Epithelial cell of proximal tubule (primary cell): ENCODE results near the gene LRRFIP1. TPM values are rescaled to one million over a fixed set of nuclear protein-coding genes. Genes with fewer than 3 reads are reported as not detected.

Source experiments
- DNase-seq: peaks from one replicate; pipeline ENCODE4 v3.0.0-alpha.2; 2011; ENCODE audit warnings: low read depth
- H3K4me3 ChIP-seq: 2 replicates; pipeline ENCODE4 v1.5.1; 2011; ENCODE audit warnings: low read depth, mild to moderate bottlenecking, low read length
- total RNA-seq: library from RNA; depleted of rRNA; stranded (reverse); fragments of >200 nt; gene quantifications from 2 replicates; pipeline ENCODE4 v1.2.3, GENCODE V29; 2015
- TF ChIP-seq, protein P1 (sequence below): conservative IDR thresholded peaks from 2 replicates; pipeline ENCODE4 v1.5.1; 2012; ENCODE audit warnings: low read depth, mild to moderate bottlenecking, low read length

LRRFIP1 gene
- total RNA-seq, 1 donor from 2014 or later, result 69.0 TPM

DNA sequence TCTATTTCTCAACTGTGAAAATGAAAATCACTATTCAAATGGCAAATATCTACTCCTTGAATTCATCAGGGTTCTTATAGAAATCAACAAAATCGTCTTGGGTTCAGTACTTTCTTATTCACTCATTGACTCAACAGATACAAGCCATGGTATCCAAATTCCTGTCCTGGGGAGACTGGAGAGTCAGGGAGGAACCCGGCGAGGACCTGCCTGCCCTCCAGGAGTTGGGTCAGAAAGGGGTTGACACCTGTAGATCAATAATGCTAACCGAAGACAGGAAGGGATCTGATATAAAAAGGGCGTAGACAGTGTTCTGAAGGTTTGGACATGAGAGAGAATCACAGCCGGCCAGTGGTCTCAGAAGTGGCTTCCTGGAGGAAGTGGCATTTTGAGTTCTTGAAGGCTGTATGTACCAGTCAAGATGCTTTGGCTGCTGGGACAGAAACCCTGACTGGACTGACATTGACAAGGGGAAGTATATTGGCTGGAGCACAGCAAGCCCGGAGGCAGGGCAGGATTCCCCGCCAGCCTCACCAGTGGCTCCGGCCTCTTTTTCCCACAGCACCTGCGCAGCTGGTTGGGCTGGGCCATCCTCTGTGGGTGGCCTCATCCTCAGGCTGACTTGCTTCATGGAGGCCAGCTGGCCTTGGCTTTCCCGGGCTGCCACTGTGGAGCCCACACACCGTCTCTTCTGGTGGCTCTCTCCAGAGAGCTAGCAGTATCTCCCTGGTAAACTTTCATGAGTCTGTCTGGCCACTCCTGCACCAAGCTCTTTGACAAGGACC, 3.0 kb downstream of the LRRFIP1 start:
- no peak for DNase-seq
- TF ChIP-seq, protein P1, sequence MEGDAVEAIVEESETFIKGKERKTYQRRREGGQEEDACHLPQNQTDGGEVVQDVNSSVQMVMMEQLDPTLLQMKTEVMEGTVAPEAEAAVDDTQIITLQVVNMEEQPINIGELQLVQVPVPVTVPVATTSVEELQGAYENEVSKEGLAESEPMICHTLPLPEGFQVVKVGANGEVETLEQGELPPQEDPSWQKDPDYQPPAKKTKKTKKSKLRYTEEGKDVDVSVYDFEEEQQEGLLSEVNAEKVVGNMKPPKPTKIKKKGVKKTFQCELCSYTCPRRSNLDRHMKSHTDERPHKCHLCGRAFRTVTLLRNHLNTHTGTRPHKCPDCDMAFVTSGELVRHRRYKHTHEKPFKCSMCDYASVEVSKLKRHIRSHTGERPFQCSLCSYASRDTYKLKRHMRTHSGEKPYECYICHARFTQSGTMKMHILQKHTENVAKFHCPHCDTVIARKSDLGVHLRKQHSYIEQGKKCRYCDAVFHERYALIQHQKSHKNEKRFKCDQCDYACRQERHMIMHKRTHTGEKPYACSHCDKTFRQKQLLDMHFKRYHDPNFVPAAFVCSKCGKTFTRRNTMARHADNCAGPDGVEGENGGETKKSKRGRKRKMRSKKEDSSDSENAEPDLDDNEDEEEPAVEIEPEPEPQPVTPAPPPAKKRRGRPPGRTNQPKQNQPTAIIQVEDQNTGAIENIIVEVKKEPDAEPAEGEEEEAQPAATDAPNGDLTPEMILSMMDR, result no peak

DNA sequence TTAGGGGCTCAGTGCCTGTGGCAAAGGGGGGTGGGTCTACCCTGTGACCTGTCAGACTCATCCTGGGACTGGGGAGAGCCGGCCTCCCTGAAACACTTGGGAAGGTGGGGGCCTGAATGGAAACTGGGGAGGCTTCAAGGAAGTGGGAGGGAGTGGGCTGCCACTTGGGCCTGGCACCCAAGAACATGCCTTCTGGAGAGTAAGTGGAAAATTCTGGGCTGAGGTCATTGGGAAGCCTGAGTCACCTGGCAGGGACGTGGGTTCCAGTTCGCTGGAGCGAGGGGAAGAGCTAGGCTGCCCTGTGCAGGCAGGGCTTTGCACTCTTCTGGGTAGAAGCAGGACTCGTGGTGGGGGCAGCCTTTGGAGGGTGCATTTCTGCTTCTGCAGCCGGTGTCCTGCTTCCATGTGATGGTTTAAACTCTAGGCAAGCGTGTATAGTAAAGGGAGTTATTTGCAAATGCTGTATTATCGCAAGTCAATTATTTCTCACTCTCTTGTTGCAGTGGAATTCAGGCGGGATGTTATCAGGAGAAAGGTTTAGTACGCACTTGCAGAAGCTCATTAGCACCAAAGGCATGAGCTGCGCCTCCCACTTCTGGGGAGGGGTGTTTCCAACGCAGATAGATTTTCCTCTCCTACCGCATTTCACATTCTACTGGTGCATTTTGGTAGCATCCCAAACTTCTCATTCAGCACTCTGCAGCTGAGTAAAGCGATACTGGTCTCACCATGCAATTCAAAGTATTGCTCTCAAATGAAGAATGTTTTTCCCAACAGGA, 3.8 kb downstream of the LRRFIP1 start:
- TF ChIP-seq, protein P1, result no peak
- H3K4me3 ChIP-seq, result no peak overlapping the region
- DNase-seq, result peak; percentile 74

More for the DNA sequence above, 3.0 kb downstream of the LRRFIP1 start:
- no peak overlapping the region for H3K4me3 ChIP-seq

DNA sequence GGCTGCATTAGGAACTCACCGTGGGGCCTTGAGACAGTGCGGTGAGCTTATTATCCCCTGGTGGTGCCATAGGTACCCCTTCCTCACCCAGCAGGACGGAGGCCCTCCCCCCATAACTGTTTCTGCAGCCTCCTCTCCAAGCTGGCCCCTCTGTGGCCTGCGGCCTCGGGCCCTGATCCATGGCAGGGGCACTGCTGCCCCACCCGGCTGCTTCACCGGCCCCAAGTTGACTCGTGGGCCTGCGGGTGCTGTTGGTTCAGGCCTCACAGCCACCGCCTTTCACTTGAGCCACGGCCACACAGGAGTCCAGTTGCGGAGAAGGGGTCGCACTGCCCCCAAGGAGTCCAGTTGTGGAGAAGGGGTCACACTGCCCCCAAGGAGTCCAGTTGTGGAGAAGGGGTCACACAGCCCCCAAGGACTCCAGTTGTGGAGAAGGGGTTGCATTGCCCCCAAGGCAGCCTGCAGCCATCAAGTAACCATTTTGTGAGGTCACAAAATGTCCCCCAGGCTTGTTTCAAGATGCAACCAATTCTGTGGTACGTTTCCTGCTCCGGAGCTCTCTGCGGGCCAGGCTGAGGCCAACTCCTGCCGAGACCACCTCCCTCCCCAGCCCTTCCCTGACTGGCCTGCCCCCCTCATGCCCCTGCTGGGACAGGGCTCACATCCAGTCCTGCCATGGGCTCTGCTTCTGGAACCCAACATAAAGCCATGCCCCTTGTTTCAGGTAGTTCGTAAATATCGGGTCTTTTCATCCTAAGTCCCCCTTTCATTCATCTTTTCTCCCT, 4.6 kb downstream of the LRRFIP1 start:
- no peak overlapping the region for H3K4me3 ChIP-seq

DNA sequence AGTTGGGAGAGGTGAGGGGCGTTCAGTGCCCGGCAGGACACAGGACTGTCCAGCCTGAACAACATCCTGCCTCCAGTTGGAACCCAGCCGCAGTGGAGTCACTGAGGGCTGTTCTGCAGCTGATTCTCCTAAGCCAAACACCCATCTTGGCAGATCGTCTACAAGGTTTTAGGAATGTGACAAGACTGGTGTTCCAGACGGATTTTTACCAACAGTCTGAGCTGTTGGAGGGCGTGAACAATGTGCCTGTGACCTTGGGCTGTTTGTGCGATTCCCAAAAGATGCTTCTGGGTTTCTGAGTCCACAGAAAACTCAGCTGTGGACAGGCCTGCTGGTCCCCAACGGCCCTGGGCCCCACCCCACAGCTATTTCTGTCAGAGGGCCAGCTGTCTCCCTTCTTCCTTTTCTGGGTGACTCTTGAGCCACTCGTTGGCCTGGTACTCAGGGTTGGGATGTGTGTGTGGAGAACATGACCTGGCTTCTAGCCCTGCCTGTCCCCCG, 5.7 kb downstream of the LRRFIP1 start:
- H3K4me3 ChIP-seq, result no peak overlapping the region
- DNase-seq, result no peak
- TF ChIP-seq, protein P1, result no peak

More for the DNA sequence above, 4.6 kb downstream of the LRRFIP1 start:
- no peak for DNase-seq
- TF ChIP-seq, protein P1, result no peak

DNA sequence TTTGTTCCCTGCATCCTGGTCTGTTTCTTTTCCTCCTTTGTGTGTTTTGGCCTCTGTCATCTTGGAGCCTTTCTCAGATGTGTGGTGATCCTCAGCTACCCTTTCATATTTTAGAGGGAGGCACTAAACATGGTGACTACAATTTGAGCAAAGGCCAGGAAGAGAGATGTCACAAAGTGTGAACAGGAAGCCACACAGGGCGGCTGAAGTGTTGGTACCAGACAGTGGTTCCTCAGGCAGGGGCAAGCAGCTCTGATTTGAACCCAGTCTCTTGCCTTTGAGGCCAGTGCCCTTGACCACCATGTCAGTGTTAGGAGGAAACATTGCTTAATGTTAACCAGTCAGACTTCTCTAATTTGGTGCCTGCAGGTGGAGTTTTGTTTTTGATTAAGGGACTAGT, 9.2 kb downstream of the LRRFIP1 start:
- DNase-seq, result no peak

DNA sequence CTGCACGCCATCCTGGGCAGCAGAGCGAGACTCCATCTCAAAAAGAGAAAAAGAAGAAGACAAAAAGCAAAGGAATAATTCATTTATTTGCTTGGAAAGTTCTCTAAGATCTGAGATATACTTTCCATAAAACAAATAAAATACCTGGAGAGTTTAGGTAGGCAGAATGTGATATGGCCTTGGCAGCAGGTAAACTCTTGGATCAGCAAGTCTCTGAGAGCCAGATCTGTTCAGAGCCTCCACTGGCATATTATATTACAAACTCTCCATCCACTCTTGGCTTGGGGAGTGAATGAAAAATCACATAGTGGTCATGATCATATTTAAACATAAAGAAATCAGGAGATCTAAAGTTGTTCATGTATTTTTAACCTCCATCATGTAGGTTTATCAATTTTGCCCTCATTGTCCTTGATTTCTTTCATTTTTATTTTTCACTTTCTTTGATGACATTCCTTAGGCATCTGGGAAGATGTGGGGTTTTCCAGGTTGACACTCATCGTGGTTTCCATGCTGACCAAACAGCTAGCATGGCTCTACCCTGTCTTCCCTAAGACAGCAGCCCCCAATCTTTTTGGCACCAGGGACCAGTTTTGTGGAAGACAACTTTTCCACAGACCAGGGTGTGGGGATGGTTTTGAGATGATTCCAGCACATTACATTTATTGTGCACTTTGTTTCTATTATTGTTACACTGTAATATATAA, 10.2 kb downstream of the LRRFIP1 start:
- TF ChIP-seq, protein P1, result no peak
- H3K4me3 ChIP-seq, result no peak overlapping the region
- DNase-seq, result no peak

More for the DNA sequence above, 9.2 kb downstream of the LRRFIP1 start:
- TF ChIP-seq, protein P1, result no peak
- H3K4me3 ChIP-seq, result no peak overlapping the region
